Measurements from ENCODE around the gene IL17RD. TPM values are rescaled to one million over a fixed set of nuclear protein-coding genes. Genes with fewer than 3 reads are reported as not detected.

The IL17RD gene
- total RNA-seq, 1 donor from 2014 or later = 0.26 TPM

Other genes with a start within 250 kb of the IL17RD start
- gene SPATA12, start 104.7 kb downstream of the IL17RD start, total RNA-seq = 0.25 and 0.39 TPM in 2 replicates
- gene HESX1, start 34.6 kb upstream of the IL17RD start, total RNA-seq = 0.13 and 0.63 TPM in 2 replicates
- 40.2 and 45.1 TPM in 2 replicates for gene APPL1, start 62.4 kb upstream of the IL17RD start, total RNA-seq
- not detected in 2 replicates for gene ASB14, start 127.3 kb upstream of the IL17RD start, total RNA-seq

Data from dermis microvascular lymphatic vessel endothelial cell (primary cell).